NCI-H1105 treated with DMSO at 0.1 percent for 48 hours (cell line): Measurements from ENCODE around the gene CLEC7A.

Experiments used
- DNase-seq: peaks from one replicate; lab custom pipeline; 2025; lab: John Stamatoyannopoulos, UW

Gene CLEC7A

DNA sequence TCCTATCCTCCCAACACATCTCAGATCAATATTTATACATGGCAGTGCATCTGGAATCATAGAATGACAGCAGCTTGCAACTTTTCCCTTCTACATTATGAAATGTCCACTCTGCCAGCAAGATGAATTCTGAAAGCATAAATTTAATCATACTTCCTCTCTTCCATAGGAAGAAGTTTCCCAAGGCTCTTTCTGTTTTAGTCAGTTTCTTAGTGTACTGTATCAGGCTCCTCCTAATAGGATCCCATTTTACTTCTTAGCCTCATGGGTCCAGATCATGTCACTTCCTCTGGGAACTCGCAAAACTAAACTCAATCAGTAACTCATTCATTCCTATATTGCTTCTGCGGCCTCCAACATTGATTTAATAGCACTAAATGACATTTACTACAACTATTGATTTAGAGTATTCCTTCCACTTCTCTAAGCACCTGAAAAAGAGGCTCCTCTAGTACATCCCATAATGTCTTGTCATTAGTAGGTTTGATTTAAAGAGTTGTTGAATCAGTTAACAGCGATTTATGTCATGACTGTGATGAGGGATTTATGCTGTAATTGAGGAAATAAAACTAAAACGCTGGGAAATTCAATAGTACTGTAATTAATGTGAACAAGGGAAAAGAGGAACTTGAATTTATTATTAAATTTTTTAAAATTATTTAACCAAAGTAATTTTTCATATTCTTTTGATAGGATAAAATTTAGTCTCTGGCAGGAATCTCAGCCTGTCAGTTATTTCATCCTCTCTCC, 35.2 kb downstream of the CLEC7A start:
- DNase-seq = no peak

DNA sequence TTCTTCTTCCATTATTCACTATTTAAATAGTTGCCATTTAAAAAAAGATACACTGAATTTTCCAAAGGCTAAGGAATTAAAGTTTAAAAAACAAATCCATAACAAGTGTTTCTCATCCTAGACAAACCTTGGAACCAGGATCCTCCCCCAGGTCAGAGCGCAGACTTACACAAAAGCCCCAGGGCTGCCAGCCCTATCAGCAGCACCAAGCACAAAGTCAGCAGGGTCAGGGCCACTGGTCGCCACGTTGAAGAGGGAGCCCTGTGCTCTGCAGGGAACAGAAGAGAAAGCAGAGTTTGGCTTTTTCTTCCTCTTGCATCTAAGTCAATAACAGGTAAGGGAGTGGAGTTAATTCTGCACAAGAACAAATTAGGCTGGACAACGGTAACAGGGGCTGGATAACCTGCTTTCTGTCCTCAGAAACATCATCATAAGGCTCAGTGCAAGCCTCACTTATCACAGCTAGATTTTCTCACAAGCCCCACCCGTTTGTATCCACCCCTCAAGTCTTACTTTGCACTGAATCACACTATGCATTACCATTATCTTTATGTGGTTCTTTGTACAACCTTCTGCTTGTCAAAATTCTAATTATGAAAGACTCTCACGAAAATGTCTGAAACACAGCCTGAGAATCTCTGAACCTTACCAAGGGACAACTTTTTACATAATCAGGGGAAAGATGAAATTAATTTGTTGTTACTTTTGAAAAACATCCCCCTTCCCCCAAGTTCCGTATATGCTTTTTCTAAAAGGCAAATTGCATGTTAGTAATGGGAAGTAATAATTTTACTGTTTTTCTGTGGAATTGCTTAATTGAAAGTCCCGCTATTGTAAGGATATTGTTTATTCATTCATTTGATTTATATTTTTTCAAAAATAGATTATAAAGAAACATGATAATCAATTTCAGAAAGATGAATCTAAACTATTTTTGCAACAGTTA, 40.8 kb downstream of the CLEC7A start:
- no peak for DNase-seq

DNA sequence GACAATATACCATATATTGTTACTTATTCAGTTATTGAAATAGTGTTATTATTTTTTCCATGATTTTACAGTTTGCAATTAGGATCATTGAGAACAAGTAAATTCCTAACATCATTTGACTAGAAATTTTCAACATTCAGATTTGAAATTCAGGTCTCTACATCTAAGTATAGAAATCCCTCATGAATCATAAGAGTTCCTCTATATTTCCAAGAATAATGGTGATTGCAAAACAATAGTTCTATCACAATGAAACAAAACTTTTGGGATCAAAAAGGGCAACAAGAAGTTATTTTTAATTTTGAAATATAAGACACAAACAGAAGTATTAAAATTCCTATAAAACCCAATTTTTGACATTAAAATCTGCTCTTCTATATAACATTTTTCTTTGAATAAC, 42.0 kb downstream of the CLEC7A start:
- DNase-seq = no peak

DNA sequence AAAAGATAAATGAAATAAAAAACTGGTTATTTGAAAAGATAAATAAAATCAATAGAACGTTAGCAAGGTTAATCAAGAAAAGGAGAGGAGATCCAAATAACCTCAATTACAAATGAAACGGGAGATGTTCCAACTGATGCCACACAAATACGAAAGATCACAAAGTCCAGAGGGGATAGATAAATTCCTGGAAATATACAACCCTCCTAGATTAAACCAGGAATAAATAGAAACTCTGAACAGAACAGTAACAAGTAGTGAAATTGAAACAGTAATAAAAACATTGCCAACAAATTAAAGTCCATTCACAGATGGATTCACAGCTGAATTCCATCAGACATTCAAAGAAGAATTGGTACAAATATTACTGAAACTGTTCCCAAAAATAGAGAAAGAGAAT, 43.6 kb downstream of the CLEC7A start:
- DNase-seq = no peak

DNA sequence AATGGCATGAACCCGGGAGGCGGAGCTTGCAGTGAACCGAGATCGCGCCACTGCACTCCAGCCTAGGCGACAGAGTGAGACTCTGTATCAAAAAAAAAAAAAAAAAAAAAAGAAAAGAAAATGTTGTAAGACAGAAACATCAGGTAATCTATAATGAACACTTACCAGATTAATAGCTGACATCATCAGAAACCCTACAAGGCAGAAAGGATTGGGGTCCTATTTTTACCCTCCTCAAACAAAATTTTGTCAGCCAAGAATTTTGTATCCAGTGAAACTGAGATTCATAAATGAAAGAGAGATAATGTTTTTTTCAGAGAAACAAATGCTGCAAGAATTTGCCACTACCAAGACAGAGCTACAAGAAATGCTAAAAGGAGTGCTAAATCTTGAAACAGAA, 45.3 kb downstream of the CLEC7A start:
- no peak for DNase-seq

DNA sequence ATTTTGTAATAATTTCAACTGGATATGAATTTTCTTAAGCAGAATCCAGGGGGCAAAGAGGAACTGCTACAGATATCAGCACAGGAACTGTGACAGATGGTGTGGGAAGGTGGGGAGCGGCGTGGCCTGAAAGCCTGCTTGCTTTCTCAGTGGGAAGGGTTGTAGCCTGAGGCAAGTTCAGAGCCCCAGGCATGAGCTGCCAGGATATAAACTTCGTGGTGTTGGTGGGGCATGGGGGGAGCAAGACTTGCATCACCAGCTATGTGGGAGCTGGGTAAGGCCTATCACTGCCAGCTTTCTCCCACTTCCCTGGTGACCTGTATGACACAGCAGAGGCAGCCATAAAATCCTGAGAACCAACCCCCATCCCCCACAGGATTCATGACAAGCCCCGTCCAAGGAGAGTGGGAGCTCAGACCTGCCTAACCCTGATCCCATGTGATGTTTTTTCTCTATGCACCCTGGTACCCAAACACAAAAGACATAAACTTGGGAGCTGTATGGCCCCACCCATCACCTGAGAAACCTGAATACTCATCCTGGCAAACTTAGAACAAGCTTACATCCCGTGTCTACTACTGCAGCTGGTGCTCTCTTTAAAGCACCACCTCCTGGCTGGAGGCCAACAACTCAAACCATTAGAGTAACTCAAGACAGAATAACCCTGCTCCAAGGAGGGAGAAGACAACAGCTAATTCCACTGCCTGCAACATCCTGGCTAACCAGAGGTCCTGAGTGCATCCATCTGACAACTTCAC, 47.7 kb downstream of the CLEC7A start:
- DNase-seq = peak; percentile 10

DNA sequence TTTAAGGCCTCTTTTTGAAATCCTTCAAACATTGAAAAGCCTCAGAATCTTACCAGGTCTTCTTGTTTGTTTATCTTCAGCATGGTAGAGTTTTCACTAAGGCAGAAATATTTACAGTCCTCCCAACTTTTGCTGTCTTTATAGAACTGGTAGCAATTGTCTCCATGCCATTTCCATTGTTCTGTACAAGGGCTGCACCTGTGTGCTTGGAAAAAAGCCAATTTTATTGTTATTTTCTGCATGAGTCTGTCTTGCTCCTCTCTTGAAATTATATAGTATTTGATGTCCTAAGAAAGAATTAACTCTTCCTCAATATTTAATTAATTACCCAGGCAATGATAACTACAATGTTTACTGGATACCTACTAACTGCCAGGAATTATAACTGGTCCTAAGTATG, 54.5 kb downstream of the CLEC7A start:
- DNase-seq = peak; percentile 84

DNA sequence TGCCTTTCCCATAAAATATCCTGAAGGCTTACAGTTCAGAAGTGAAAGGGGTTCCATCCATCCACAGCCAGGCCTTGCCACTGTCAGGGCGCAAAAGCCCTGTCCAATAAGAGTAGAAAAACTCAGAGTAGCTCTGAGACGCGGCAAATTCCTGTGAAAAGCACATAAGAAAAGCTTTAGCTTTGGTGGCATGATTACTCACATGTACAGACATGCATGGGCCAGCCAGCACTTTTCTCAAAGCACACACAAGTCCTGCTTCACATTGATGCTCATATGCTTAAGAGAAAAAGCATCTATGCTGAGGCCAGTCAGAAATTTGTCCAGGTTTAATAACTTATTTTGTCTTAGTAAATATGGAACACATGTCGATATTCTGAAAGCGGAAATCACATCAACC, 56.7 kb downstream of the CLEC7A start:
- DNase-seq = no peak

DNA sequence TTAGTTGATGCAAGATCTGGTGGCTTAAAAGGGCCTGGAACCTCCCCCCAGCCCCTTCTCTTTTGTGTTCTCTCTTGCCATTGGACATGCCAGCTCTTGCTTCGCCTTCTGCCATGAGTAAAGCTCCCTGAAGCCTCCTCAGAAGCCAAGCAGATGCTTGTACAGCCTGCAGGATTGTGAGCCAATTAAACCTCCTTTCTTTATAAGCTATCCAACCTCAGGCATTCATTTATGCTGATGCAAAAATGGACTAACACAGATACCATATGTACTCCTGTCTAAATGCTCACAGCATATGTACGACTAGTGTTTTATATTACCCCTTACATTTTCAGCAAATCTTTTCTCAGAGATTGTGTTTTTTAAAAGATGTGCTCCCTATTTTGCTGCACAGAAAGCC, 57.9 kb downstream of the CLEC7A start:
- no peak for DNase-seq

DNA sequence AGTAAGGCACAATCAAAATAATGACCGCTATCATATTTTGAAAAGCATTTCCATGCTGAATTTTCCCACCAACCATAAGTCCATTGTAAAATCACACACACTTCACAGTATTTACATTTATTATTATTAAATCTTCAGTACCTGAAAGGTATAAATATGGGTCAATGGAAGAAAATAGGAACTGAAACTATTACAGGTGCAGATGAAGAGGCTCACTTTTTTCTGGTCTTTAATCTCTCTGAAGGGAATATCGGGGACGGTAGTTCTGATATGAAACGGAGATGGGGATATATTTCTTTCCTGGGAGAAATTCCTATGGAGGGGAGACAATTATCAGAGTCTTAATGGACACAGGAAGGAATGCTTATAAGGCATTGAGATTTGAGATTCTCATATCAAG, 59.6 kb downstream of the CLEC7A start:
- DNase-seq = no peak

DNA sequence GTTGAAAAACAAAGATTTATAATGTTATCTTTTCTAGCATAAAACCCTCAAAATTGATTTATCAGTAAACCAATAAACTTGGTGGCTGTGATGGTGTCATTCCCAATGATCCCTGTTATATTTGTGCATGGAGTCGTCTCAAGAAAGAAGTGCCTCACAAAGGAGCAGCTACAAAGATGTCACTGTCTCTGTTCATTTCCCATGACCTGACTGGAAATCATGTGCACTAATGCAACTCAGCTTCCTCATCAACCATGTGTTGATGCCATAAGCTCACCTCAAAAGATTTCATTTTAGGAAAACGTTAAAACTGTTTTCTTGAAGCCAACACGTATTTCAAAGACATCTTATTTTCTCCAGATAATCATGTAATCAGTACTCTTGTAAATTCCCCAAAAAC, 60.0 kb downstream of the CLEC7A start:
- DNase-seq = no peak

DNA sequence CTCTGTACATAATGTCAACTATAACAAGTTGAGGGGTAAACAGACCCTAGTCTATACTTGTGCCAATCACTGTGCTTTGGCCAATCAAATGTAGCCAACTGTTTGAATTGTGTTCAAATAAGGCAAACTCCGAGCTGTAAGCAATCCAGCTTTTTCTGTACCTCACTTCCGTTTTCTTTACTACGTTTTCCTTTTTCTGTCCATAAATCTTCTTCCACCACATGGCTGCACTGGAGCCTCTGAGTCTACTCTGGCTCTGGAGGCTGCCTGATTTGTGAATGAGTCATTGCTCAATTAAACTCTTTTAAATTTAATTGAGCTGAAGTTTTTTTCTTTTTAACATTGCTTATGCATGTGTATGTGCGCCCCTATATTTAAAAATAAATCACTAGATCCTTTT, 60.9 kb downstream of the CLEC7A start:
- no peak for DNase-seq

DNA sequence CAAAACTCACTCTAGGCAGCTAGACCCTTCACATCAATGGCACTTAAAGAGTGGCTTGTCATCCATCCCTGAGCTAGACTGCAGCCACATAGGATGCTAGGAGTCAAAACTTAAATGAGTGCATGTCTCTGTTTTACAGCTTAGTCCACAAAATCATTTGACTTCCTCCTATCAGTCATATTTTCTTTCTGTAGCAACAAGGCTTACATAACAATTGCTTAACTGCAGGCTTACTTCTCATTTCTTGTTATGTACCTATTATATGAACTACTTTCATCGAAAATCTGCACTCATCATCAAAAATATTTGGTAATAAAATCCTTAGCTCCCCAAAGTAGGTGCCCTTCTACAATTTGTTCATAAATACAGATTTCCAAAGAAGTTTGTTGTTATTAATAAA, 61.4 kb downstream of the CLEC7A start:
- no peak for DNase-seq

DNA sequence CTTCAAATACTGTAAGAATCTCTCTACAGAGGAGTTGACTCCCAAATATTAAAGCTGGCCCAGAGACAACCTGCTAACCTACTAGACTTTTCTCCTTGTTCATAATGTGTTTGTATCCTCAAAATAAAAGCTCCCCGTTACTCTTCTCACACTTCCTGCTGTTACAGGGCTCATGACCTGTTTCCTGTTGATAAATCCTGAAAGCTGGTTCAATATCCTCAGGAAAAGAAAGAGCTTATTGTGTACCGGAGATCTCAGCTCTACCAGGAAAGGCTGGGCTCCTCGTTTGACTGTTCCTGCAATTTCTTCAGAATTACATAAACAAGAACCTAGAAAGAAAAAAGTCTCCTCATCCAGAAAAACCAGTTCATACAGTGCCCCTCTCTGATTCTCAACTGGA, 62.1 kb downstream of the CLEC7A start:
- no peak for DNase-seq

DNA sequence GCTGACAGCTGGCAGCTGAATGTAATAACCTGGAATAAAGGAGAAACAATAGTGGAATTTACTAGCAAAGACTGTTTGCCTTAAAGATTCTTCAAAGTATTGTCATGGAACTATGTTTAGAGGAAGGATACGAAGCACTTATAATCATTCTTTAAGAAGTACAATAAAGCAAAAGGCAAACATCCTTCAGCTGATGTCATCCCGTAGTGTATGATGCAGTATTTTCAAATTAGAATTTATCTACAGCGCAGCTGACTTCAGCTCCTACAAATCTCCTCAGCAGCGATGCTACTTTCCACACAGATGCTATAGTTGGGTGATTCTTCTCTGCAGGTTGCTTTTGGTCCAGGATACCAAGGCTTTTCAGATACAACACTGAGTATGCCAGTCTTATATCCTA, 62.7 kb downstream of the CLEC7A start:
- DNase-seq = no peak
